HG03280 (cell line): Measurements from ENCODE around the gene DNMT3A.
"Not testable (repeated sequence)": the region's sequence is repeated elsewhere in the genome, so short reads cannot be mapped to it uniquely, and the experiment has no call there.

Source experiments
- ATAC-seq: cut with Tn5 transposase; IDR thresholded peaks from one replicate; pipeline ENCODE4 v1.9.1; 2021; ENCODE audit warnings: mild to moderate bottlenecking, moderate library complexity; ENCODE audit not compliant: unreplicated experiment

The DNMT3A gene

GRCh38 chr2:25215948-25216679, 125.6 kb downstream of the DNMT3A start:
- ATAC-seq, result peak; percentile 84

- no peak for ATAC-seq
These were observed 126.5 kb downstream of the DNMT3A start for GRCh38 chr2:25215232-25215631.

GRCh38 chr2:25213229-25213628, 128.5 kb downstream of the DNMT3A start:
- no peak for ATAC-seq

- ATAC-seq, result not testable (repeated sequence)
These were observed 130.8 kb downstream of the DNMT3A start for GRCh38 chr2:25210923-25211322.

- ATAC-seq, result no peak
These were observed 134.6 kb downstream of the DNMT3A start for GRCh38 chr2:25207078-25207545.

- no peak for ATAC-seq
These were observed 137.4 kb downstream of the DNMT3A start for GRCh38 chr2:25204190-25204838.

- ATAC-seq, result no peak
These were observed 139.4 kb downstream of the DNMT3A start for GRCh38 chr2:25202275-25202674.

- no peak for ATAC-seq
These were observed 139.9 kb downstream of the DNMT3A start for GRCh38 chr2:25201794-25202193.

GRCh38 chr2:25201265-25201664, 140.5 kb downstream of the DNMT3A start:
- ATAC-seq, result no peak

- no peak for ATAC-seq
These were observed 143.1 kb downstream of the DNMT3A start for GRCh38 chr2:25198576-25198975.

- ATAC-seq, result no peak
These were observed 143.6 kb downstream of the DNMT3A start for GRCh38 chr2:25198209-25198525.

GRCh38 chr2:25197336-25198208, 144.2 kb downstream of the DNMT3A start:
- no peak for ATAC-seq

GRCh38 chr2:25194576-25195122, 147.1 kb downstream of the DNMT3A start:
- no peak for ATAC-seq

- no peak for ATAC-seq
These were observed 151.2 kb downstream of the DNMT3A start for GRCh38 chr2:25190536-25190935.

GRCh38 chr2:25188405-25188804, 153.3 kb downstream of the DNMT3A start:
- ATAC-seq, result no peak

- no peak for ATAC-seq
These were observed 153.9 kb downstream of the DNMT3A start for GRCh38 chr2:25187729-25188350.

- no peak for ATAC-seq
These were observed 157.5 kb downstream of the DNMT3A start for GRCh38 chr2:25184254-25184653.

- no peak for ATAC-seq
These were observed 162.7 kb downstream of the DNMT3A start for GRCh38 chr2:25178976-25179375.
